ENCODE measurements around the gene TMEFF2.

GRCh38 chr2:191977754-191978153, 217.0 kb downstream of the TMEFF2 start:
- no peak for TF ChIP-seq CTCF (IDR thresholded peaks at IDR 0.05; ENCODE audit: insufficient read depth, low read length, poor library complexity, severe bottlenecking)
- TF ChIP-seq EZH2phosphoT487 (conservative IDR thresholded peaks at IDR 0.05; ENCODE audit: low read length), result no peak

All from SU-DHL-6 (cell line).